GM12872 (cell line): ENCODE results near the gene BCL2.

ENCODE experiments used
- TF ChIP-seq, protein P1 (sequence below): IDR thresholded peaks from 3 replicates; pipeline ENCODE4 v1.5.1; 2011; ENCODE audit warnings: low read depth, mild to moderate bottlenecking, low read length, moderate library complexity; ENCODE audit not compliant: insufficient read depth

Gene BCL2

DNA sequence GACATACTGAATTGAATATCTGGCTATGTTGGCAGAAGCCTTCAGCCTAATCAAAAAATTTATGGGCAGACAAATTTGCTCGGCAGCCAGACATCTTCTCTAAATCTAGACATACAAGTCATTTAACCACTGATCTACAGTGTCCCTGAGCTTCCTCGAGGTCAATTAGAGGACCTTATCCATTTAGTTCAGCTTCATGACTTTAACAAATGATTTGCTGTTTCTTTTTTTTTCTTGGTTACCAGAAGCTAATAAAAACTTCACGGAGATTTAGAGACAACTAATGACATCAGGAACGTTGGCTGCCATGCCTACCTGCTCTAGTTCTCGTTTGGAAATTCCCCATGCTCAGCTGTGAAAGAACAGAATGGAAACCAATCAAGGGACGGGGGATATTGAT lies 223.8 kb downstream of the BCL2 start:
- TF ChIP-seq, protein P1, sequence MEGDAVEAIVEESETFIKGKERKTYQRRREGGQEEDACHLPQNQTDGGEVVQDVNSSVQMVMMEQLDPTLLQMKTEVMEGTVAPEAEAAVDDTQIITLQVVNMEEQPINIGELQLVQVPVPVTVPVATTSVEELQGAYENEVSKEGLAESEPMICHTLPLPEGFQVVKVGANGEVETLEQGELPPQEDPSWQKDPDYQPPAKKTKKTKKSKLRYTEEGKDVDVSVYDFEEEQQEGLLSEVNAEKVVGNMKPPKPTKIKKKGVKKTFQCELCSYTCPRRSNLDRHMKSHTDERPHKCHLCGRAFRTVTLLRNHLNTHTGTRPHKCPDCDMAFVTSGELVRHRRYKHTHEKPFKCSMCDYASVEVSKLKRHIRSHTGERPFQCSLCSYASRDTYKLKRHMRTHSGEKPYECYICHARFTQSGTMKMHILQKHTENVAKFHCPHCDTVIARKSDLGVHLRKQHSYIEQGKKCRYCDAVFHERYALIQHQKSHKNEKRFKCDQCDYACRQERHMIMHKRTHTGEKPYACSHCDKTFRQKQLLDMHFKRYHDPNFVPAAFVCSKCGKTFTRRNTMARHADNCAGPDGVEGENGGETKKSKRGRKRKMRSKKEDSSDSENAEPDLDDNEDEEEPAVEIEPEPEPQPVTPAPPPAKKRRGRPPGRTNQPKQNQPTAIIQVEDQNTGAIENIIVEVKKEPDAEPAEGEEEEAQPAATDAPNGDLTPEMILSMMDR: no peak

- TF ChIP-seq, protein P1: no peak
Measured at GRCh38 chr18:63091671-63092364, 227.8 kb downstream of the BCL2 start.

DNA sequence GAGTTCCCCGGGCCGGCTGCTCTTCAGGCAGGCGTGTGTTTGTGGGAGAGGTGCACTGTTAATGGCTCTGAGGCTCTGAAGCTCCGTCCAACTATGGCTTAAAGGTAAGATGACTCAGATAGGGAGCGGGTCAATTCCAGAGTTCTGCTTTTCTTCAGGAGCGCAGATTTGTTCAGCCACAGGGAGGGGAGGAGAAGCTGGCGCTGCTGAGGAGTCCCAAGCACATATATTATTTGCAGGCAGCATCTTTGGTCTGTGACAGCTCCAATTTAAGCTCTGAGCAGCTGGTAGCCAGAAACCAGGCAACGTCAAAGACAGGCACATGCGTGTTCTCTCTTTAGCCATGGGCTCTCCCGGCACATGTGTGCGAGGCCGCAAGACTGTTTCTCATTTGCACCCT lies 229.2 kb downstream of the BCL2 start:
- TF ChIP-seq, protein P1: no peak

- TF ChIP-seq, protein P1: no peak
Measured at GRCh38 chr18:63089041-63089440, 230.5 kb downstream of the BCL2 start.

DNA sequence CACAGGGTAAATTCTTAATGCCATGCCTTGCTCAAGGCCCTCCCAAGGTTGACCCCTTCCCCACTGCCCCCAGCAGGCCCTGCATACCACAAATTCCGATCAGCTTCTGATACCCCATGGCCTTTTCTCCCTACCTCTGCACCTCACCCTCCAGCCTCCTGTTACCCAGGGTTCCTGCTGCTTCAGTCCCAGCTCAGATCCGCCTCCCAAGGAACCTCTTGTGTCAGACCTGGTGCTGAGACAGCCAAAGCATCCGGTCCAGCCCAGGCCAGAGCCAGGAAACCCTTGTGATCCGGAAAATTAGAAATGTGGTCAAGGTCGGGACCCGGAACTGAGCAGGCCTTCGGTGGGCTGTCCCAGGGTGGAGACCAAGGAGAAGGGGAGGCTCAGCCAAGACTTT lies 231.3 kb downstream of the BCL2 start:
- TF ChIP-seq, protein P1: no peak

DNA sequence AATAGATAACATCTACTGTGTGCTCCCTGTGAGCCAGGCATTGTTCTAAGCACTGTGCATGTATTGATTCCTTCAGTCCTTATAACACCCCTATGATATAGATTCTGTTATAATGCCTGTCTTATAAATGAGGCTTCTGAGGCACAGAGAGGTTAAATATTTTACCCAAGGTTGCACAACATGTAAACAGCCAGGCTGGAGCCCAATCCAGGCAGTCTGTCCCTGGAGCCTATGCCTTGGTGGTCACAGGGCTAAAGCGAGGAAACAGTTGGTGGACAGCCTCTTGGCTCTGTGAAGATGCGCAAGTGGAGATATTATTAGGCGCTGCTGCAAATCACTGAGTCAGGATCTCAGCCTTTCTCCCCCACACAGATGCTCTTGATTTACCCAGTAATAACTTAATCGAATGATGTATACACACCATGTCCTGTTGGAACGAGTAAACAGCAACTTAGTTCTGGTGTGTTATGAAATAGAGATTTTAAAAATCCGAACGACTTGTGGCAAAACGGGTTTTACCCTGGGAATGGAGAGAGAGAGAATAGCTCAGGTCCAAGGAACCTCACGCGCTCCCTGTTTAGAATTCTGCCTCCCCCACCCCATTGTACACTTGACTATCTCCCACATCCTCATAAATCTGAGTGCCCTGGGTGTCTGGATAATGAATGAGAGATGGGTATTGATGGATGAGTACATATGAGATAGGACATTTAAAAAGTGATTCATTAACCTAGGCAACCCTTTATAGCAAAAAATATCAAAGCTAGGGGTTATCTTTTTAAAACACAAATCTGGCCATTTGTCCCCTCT lies 231.9 kb downstream of the BCL2 start:
- TF ChIP-seq, protein P1: no peak

DNA sequence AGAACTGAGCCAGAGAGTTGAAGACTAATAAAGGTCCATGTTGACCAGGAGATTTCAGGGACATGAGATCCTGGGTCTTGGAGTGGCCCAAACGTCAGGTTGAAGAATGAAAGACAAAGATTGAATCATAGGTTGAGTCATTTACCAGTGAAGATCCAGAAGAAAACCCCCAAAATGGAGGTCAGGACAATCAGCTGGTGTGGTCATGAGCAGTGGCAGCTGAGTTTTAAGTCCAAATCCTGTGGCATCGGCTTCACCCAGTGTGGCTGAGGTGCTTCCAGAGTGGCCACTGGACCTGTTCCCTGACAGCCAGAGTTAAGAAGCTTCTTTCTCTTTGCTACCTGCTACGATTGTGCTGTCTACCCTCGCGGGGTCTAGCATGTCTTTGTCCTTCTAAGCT lies 234.0 kb downstream of the BCL2 start:
- TF ChIP-seq, protein P1: no peak
